ENCODE measurements around the gene NRGN. TPM values are rescaled to one million over a fixed set of nuclear protein-coding genes. Genes with fewer than 3 reads are reported as not detected.

Gene NRGN
- polyA plus RNA-seq, 1 donor from 2014 or later, result 0.69 TPM

- peaks cover 3% of the 10 kb centered on the region for H4K20me1 ChIP-seq (ENCODE audit: insufficient read depth)
- no peak overlapping the region for H3K4me2 ChIP-seq (ENCODE audit: low read length)
- H3K9me3 ChIP-seq (ENCODE audit: low read length), result no peaks in the 10 kb centered on the region
- no peak for TF ChIP-seq TAF1 (IDR thresholded peaks at IDR 0.05; ENCODE audit: low read depth)
- no peaks in the 10 kb centered on the region for H3K36me3 ChIP-seq (ENCODE audit: insufficient read depth, low read length)
- H2AFZ ChIP-seq (ENCODE audit: low read depth, low read length), result no peak overlapping the region
- H3K27me3 ChIP-seq (ENCODE audit: insufficient read depth, low read depth, low read length), result no peaks in the 10 kb centered on the region
- H3K9me2 ChIP-seq (ENCODE audit: insufficient read depth, low read length), result no peaks in the 10 kb centered on the region
- peaks cover 80% of the 10 kb centered on the region for H3K79me2 ChIP-seq (replicated peaks; ENCODE audit: insufficient read depth, low read length)
- no peak overlapping the region for H3K9ac ChIP-seq (ENCODE audit: low read length)
- H3K27ac ChIP-seq (ENCODE audit: low read length), result no peak overlapping the region
- H3K4me3 ChIP-seq (ENCODE audit: low read length), result no peak overlapping the region
- H3F3A ChIP-seq (ENCODE audit: insufficient read depth, low read length, poor library complexity, severe bottlenecking), result peaks cover 4% of the 10 kb centered on the region
Measured at GRCh38 chr11:124796312-124796711, 56.6 kb downstream of the NRGN start.

Other genes starting within 250 kb of the NRGN start
- gene OR8B12, start 196.3 kb upstream of the NRGN start, polyA plus RNA-seq, result not detected in 2 replicates
- gene OR8A1, start 169.9 kb upstream of the NRGN start, polyA plus RNA-seq, result not detected in 2 replicates
- not detected in 2 replicates for gene PANX3, start 128.5 kb upstream of the NRGN start, polyA plus RNA-seq
- 83.2 and 89.2 TPM in 2 replicates for gene TBRG1, start 117.1 kb upstream of the NRGN start, polyA plus RNA-seq
- gene SIAE, start 66.2 kb upstream of the NRGN start, polyA plus RNA-seq, result 4.0 and 4.3 TPM in 2 replicates
- 19.1 and 21.3 TPM in 2 replicates for gene SPA17, start 66.0 kb upstream of the NRGN start, polyA plus RNA-seq
- gene VSIG2, start 12.3 kb downstream of the NRGN start, polyA plus RNA-seq, result not detected in 2 replicates
- gene ESAM, start 22.3 kb downstream of the NRGN start, polyA plus RNA-seq, result 0.77 TPM in 1 of 2 replicates, not detected in the other
- 40.8 and 45.3 TPM in 2 replicates for gene MSANTD2, start 60.5 kb downstream of the NRGN start, polyA plus RNA-seq
- 12.8 and 25.3 TPM in 2 replicates for gene ROBO3, start 125.5 kb downstream of the NRGN start, polyA plus RNA-seq
- gene ROBO4, start 157.9 kb downstream of the NRGN start, polyA plus RNA-seq, result not detected in 2 replicates
- gene HEPN1, start 179.3 kb downstream of the NRGN start, polyA plus RNA-seq, result not detected in 2 replicates
- not detected in 2 replicates for gene HEPACAM, start 196.1 kb downstream of the NRGN start, polyA plus RNA-seq
- gene CCDC15, start 214.3 kb downstream of the NRGN start, polyA plus RNA-seq, result 0.88 and 2.5 TPM in 2 replicates